HG03039 (cell line): ENCODE results near the gene SLC18B1.
"Not testable (repeated sequence)": the region's sequence is repeated elsewhere in the genome, so short reads cannot be mapped to it uniquely, and the experiment has no call there.

Experiments used
- ATAC-seq: cut with Tn5 transposase; IDR thresholded peaks from one replicate; pipeline ENCODE4 v1.9.1; 2021; ENCODE audit warnings: mild to moderate bottlenecking, moderate library complexity; ENCODE audit not compliant: unreplicated experiment

Gene SLC18B1

GRCh38 chr6:132800656-132801055 lies 2.2 kb upstream of the SLC18B1 start:
- ATAC-seq: no peak

GRCh38 chr6:132798869-132799538 lies 567 bp upstream of the SLC18B1 start:
- peak; percentile 80 for ATAC-seq

- no peak for ATAC-seq
Measured at GRCh38 chr6:132795461-132795860, 3.0 kb downstream of the SLC18B1 start.

GRCh38 chr6:132792510-132792909 lies 5.9 kb downstream of the SLC18B1 start:
- no peak for ATAC-seq

GRCh38 chr6:132790450-132790849 lies 8.0 kb downstream of the SLC18B1 start:
- ATAC-seq: no peak

- no peak for ATAC-seq
Measured at GRCh38 chr6:132789396-132789776, 9.1 kb downstream of the SLC18B1 start.

GRCh38 chr6:132788658-132789395 lies 9.6 kb downstream of the SLC18B1 start:
- no peak for ATAC-seq

- ATAC-seq: no peak
Measured at GRCh38 chr6:132785936-132786335, 12.5 kb downstream of the SLC18B1 start.

- no peak for ATAC-seq
Measured at GRCh38 chr6:132780770-132781371, 17.6 kb downstream of the SLC18B1 start.

- not testable (repeated sequence) for ATAC-seq
Measured at GRCh38 chr6:132777881-132778280, 20.6 kb downstream of the SLC18B1 start.

GRCh38 chr6:132768051-132768517 lies 30.4 kb downstream of the SLC18B1 start:
- peak; percentile 71 for ATAC-seq

- ATAC-seq: no peak
Measured at GRCh38 chr6:132765560-132765959, 32.9 kb downstream of the SLC18B1 start.

- ATAC-seq: no peak
Measured at GRCh38 chr6:132764370-132764769, 34.1 kb downstream of the SLC18B1 start.

- peak; percentile 88 for ATAC-seq
Measured at GRCh38 chr6:132763269-132763668, 35.2 kb downstream of the SLC18B1 start.

- ATAC-seq: no peak
Measured at GRCh38 chr6:132760256-132760655, 38.2 kb downstream of the SLC18B1 start.

- no peak for ATAC-seq
Measured at GRCh38 chr6:132758689-132759088, 39.7 kb downstream of the SLC18B1 start.

GRCh38 chr6:132752255-132752654 lies 46.2 kb downstream of the SLC18B1 start:
- ATAC-seq: no peak

GRCh38 chr6:132751828-132752227 lies 46.6 kb downstream of the SLC18B1 start:
- ATAC-seq: no peak

GRCh38 chr6:132751306-132751705 lies 47.1 kb downstream of the SLC18B1 start:
- peak; percentile 30 for ATAC-seq

GRCh38 chr6:132750455-132751248 lies 47.8 kb downstream of the SLC18B1 start:
- peak; percentile 60 for ATAC-seq

- no peak for ATAC-seq
Measured at GRCh38 chr6:132749111-132749510, 49.3 kb downstream of the SLC18B1 start.
